ENCODE data around the gene PLIN4. TPM values are rescaled to one million over a fixed set of nuclear protein-coding genes. Genes with fewer than 3 reads are reported as not detected.

Gene PLIN4
- total RNA-seq, 1 donor from 2014 or later, result 1.3 TPM

DNA sequence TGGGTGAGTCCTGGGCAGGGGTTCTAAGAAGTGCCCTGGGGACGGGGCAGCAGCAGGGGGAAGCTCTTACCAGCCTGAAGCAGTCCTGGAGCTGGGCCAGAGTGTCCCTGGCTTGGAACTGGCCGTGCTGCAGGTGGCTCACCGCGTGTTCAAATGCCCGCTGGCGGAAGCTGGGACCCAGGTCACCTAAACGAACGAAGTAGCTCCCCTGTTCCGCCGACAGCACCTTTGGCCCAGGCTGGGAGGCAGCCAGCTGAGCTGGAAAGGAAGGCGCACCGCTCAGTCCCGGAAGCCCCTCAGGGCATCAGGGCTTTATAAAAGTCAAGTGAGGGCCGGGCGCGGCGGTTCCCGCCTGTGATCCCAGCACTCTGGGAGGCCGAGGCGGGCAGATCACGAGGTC is 9.6 kb downstream of the PLIN4 start:
- peaks cover 13% of the 10 kb centered on the region for H3K36me3 Mint-ChIP-seq (ENCODE audit: insufficient read depth)
- no peak overlapping the region for H3K4me3 Mint-ChIP-seq (ENCODE audit: low read depth)
- H3K4me1 Mint-ChIP-seq (ENCODE audit: low read depth), result no peaks in the 10 kb centered on the region
- no peak for DNase-seq (ENCODE audit: low spot score, unreplicated experiment)
- no peaks in the 10 kb centered on the region for H3K9me3 Mint-ChIP-seq (ENCODE audit: low read depth)
- H3K27me3 Mint-ChIP-seq, result no peaks in the 10 kb centered on the region
- no peak for TF ChIP-seq CTCF (IDR thresholded peaks at IDR 0.05; ENCODE audit: unreplicated experiment)
- no peak overlapping the region for H3K27ac Mint-ChIP-seq

DNA sequence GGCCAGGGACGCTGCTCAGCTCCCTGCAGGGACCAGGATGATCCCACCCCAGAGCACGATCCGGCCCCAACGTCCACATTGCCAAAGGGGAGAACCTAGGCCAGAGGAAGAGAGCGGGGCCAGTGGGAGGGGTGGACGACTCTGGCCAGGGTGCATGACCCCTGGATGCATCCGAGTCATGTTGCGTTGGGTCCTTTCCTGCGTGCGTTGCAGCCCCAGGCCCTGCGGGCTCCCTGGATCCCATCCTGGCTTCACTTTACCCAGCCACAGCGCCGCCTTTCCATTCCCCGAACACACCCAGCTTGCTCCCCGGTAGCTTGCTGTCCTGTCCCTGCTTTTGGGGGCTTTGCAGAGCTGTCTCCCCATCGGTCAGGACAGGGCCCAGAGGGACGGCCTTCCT is 10.5 kb downstream of the PLIN4 start:
- Mint-ChIP-seq H3K36me3 (ENCODE audit: insufficient read depth) (peaks cover 13% of the 10 kb centered on the region), H3K9me3 (ENCODE audit: low read depth) (no peaks in the 10 kb centered on the region), H3K27me3 (no peaks in the 10 kb centered on the region), H3K4me1 (ENCODE audit: low read depth) (no peaks in the 10 kb centered on the region), H3K27ac (no peak overlapping the region), H3K4me3 (ENCODE audit: low read depth) (no peak overlapping the region)
- no peak for DNase-seq (ENCODE audit: low spot score, unreplicated experiment)
- TF ChIP-seq CTCF (IDR thresholded peaks at IDR 0.05; ENCODE audit: unreplicated experiment), result no peak

DNA sequence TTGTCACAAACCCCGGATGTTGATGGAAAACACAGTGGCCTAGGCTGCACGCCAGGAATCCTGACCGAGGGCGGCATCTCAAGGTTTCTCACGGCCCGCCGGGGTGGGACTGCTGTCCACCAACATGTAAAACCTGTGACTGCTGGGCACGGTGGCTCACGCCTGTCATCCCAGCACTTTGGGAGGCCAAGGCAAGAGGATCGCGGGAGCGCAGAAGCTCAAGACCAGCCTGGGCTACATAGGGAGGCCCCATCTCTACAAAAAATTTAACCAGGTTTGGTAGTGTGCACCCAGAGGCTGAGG is 11.2 kb downstream of the PLIN4 start:
- H3K27ac Mint-ChIP-seq, result no peak overlapping the region

GRCh38 chr19:4506449-4507149 is 11.7 kb downstream of the PLIN4 start:
- no peaks in the 10 kb centered on the region for H3K4me1 Mint-ChIP-seq (ENCODE audit: low read depth)
- H3K36me3 Mint-ChIP-seq (ENCODE audit: insufficient read depth), result peaks cover 13% of the 10 kb centered on the region
- no peak for DNase-seq (ENCODE audit: low spot score, unreplicated experiment)
- no peak overlapping the region for H3K27ac Mint-ChIP-seq
- no peak overlapping the region for H3K4me3 Mint-ChIP-seq (ENCODE audit: low read depth)
- H3K27me3 Mint-ChIP-seq, result no peaks in the 10 kb centered on the region
- H3K9me3 Mint-ChIP-seq (ENCODE audit: low read depth), result no peaks in the 10 kb centered on the region
- TF ChIP-seq CTCF (IDR thresholded peaks at IDR 0.05; ENCODE audit: unreplicated experiment), result no peak

More for the DNA sequence above, 11.2 kb downstream of the PLIN4 start:
- Mint-ChIP-seq H3K4me1 (ENCODE audit: low read depth) (no peaks in the 10 kb centered on the region), H3K4me3 (ENCODE audit: low read depth) (no peak overlapping the region), H3K27me3 (no peaks in the 10 kb centered on the region), H3K9me3 (ENCODE audit: low read depth) (no peaks in the 10 kb centered on the region), H3K36me3 (ENCODE audit: insufficient read depth) (peaks cover 13% of the 10 kb centered on the region)
- no peak for TF ChIP-seq CTCF (IDR thresholded peaks at IDR 0.05; ENCODE audit: unreplicated experiment)
- no peak for DNase-seq (ENCODE audit: low spot score, unreplicated experiment)

GRCh38 chr19:4505570-4506448 is 12.5 kb downstream of the PLIN4 start:
- Mint-ChIP-seq H3K4me3 (ENCODE audit: low read depth) (no peak overlapping the region), H3K4me1 (ENCODE audit: low read depth) (no peaks in the 10 kb centered on the region), H3K9me3 (ENCODE audit: low read depth) (no peaks in the 10 kb centered on the region), H3K27me3 (no peaks in the 10 kb centered on the region), H3K27ac (no peak overlapping the region), H3K36me3 (ENCODE audit: insufficient read depth) (peaks cover 14% of the 10 kb centered on the region)
- TF ChIP-seq CTCF (IDR thresholded peaks at IDR 0.05; ENCODE audit: unreplicated experiment), result no peak
- no peak for DNase-seq (ENCODE audit: low spot score, unreplicated experiment)
